NCI-H2107 treated with DMSO at 0.1 percent for 48 hours (cell line): ENCODE results near the gene RBM34.
"Not testable (repeated sequence)": the region's sequence is repeated elsewhere in the genome, so short reads cannot be mapped to it uniquely, and the experiment has no call there.

Experiments used
- DNase-seq: peaks from one replicate; lab custom pipeline; 2025; ENCODE audit not compliant: unreplicated experiment; lab: John Stamatoyannopoulos, UW

Gene RBM34

GRCh38 chr1:235093013-235093695 lies 67.9 kb downstream of the RBM34 start:
- peak; percentile 40 for DNase-seq

DNA sequence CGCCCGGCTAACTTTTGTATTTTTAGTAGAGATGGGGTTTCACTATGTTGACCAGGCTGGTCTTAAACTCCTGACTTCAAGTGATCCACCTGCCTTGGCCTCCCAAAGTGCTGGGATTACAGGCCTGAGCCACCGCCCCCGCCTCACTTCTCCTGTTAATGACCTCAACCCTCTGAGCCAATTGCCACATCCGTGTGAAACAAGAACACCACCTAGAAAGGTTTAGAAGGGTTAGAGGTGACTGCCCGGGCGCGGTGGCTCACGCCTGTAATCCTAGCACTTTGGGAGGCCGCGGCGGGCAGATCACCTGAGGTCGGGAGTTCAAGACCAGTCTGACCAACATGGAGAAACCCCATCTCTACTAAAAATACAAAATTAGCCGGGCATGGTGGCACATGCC lies 68.6 kb downstream of the RBM34 start:
- DNase-seq = not testable (repeated sequence)

DNA sequence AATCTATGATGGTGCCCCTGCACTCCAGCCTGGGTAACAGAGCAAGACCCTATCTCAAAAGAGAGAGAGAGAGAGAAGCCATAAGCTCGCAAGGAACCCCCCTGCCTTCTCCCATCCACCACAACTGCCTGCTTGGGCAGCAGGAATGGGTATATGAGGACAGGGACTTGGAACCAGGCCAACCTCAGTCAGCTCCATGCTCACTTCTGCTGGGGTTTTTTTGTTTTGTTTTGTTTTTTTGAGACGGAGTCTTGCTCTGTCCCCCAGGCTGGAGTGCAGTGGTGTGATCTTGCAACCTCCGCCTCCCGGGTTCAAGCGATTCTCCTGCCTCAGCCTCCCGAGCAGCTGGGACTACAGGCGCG lies 69.0 kb downstream of the RBM34 start:
- not testable (repeated sequence) for DNase-seq

- DNase-seq = not testable (repeated sequence)
Measured at GRCh38 chr1:235091319-235092044, 69.6 kb downstream of the RBM34 start.

DNA sequence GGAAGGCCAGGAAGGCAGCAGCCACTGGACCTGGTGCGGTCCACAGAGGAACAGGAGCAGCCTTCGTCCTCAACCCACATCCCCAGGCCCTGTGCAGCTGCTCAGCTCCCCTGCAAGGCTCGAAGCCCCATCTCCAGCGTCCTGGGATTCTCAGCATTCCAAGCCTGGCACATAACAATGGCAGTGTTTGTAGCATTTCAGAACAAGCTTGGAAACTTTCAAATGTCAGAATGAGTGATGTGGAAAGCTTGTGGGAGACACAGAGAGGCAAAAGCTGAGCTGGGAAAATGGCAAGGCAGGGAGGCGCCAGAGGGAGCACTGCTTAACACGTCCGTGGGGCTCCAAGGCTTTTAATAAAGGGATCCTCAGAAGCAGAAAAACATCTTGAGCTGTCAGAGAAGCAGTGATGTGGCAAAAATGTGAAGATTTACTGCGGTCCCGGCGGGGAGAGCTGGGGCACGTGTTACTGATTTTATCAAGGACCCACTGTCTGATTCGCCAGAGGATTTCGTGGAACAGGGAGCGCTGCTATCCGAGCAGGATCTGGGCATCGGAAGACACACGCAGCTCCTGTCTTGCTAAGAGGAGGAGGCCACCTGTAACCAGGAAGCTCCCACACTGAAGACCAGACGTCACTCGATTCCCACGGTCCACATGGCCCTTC lies 70.5 kb downstream of the RBM34 start:
- no peak for DNase-seq

GRCh38 chr1:235088907-235089306 lies 72.1 kb downstream of the RBM34 start:
- no peak for DNase-seq

DNA sequence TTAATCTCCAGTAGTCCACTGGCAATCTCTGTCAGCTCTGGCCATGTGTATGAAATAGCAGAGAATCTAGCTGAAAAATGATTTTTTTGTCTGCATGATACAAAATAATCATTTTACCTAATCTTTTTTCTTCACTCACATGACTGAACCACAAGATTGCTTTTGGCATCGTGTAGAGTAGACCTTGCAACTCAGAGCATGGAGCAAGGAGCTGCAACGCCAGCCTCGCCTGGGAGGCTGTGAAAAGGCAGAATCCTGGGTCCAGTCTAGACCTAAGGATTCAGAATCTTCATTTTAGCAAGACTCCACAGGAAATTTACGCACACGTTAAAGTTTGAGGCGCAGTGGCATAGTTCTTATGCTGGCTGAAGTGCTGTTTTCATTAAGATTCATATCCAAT lies 72.6 kb downstream of the RBM34 start:
- no peak for DNase-seq

DNA sequence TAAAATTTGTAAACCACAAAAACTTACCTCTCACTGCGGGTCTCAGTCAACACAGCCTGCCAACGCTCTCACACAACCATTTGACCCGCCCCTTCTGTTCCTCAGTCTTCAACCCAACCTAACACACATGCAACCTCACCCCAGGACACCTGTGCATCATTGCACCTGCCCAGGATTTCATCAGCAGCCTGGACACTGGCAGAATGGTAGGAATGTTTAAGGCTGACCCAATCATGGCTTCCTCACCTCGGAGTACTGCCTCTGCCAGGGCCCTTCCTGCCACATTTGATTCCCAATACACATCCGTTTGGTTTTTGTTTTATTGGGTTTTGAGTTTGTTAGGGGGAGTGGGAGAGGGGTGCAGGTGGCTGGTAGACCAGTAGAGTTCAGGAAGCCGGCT lies 73.1 kb downstream of the RBM34 start:
- no peak for DNase-seq

GRCh38 chr1:235085411-235086117 lies 75.5 kb downstream of the RBM34 start:
- not testable (repeated sequence) for DNase-seq
